ENCODE data around the gene PDE6C.

DNA sequence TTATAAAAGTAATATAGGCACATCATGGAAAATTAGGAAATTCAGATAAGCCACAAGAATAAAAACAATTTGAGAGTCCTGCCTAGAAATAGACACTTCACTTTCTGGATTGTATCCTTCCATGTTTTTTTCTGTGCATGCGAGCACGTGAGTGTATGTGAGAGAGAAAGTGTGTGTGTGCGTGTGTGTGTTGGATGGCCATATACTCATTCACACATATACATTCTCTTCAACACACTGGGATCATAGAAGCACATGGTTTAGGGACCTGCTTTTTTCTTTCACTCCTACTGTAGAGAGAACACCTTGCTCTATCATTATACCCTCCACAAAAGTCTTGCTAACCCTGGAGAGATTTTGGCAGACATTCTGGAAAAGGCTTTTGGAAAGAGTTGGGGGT is 38.4 kb upstream of the PDE6C start:
- no peak for TF ChIP-seq EP300 (IDR thresholded peaks at IDR 0.05)
- TF ChIP-seq, protein P1, sequence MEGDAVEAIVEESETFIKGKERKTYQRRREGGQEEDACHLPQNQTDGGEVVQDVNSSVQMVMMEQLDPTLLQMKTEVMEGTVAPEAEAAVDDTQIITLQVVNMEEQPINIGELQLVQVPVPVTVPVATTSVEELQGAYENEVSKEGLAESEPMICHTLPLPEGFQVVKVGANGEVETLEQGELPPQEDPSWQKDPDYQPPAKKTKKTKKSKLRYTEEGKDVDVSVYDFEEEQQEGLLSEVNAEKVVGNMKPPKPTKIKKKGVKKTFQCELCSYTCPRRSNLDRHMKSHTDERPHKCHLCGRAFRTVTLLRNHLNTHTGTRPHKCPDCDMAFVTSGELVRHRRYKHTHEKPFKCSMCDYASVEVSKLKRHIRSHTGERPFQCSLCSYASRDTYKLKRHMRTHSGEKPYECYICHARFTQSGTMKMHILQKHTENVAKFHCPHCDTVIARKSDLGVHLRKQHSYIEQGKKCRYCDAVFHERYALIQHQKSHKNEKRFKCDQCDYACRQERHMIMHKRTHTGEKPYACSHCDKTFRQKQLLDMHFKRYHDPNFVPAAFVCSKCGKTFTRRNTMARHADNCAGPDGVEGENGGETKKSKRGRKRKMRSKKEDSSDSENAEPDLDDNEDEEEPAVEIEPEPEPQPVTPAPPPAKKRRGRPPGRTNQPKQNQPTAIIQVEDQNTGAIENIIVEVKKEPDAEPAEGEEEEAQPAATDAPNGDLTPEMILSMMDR (IDR thresholded peaks at IDR 0.05) = no peak
